KMS-11 (cell line): ENCODE measurements around the gene ZNF502.
"Not testable (repeated sequence)": the region's sequence is repeated elsewhere in the genome, so short reads cannot be mapped to it uniquely, and the experiment has no call there.

ENCODE experiments used
- H2AFZ ChIP-seq: fragments of 200-600 bp; sonication (generic); 2 replicates; pipeline ENCODE4 v1.6.1; 2016; ENCODE audit warnings: antibody characterized with exemption, mixed run types, low read depth
- H3K27ac ChIP-seq: fragments of 200-600 bp; sonication (generic); 2 replicates; pipeline ENCODE4 v1.6.1; 2016; ENCODE audit warnings: mild to moderate bottlenecking, mixed run types
- H3K27me3 ChIP-seq: fragments of 200-600 bp; sonication (generic); 2 replicates; pipeline ENCODE4 v1.6.1; 2017; ENCODE audit warnings: mild to moderate bottlenecking, low read depth, mixed run types, moderate library complexity; ENCODE audit not compliant: insufficient read depth
- H3K36me3 ChIP-seq: fragments of 200-600 bp; sonication (generic); 2 replicates; pipeline ENCODE4 v1.6.1; 2017; ENCODE audit warnings: mild to moderate bottlenecking, mixed run types; ENCODE audit not compliant: insufficient read depth
- H3K4me1 ChIP-seq: fragments of 200-600 bp; sonication (generic); 2 replicates; pipeline ENCODE4 v1.6.1; 2016; ENCODE audit warnings: mild to moderate bottlenecking, low read depth, mixed run types; ENCODE audit not compliant: poor library complexity, severe bottlenecking
- H3K4me2 ChIP-seq: fragments of 200-600 bp; sonication (generic); 2 replicates; pipeline ENCODE4 v1.7.0; 2016; ENCODE audit warnings: mild to moderate bottlenecking, mixed run types
- H3K4me3 ChIP-seq: fragments of 200-600 bp; sonication (generic); IDR thresholded peaks from 2 replicates; pipeline ENCODE4 v1.6.1; 2017; ENCODE audit warnings: low read depth, low read length, mixed read lengths; ENCODE audit not compliant: insufficient read depth
- H3K79me2 ChIP-seq: fragments of 200-600 bp; sonication (generic); 2 replicates; pipeline ENCODE4 v1.6.1; 2016; ENCODE audit warnings: low read depth, mixed run types; ENCODE audit not compliant: insufficient read depth
- H3K9ac ChIP-seq: fragments of 200-600 bp; sonication (generic); 2 replicates; pipeline ENCODE4 v1.6.1; 2016; ENCODE audit warnings: mild to moderate bottlenecking, mixed run types
- H4K20me1 ChIP-seq: fragments of 200-600 bp; sonication (generic); 2 replicates; pipeline ENCODE4 v1.6.1; 2016; ENCODE audit warnings: mild to moderate bottlenecking, mixed run types; ENCODE audit not compliant: insufficient read depth
- TF ChIP-seq, protein P1 (sequence below): fragments of 200-600 bp; sonication (generic); conservative IDR thresholded peaks from 2 replicates; pipeline ENCODE4 v1.6.1; 2017; ENCODE audit warnings: low read depth, mild to moderate bottlenecking, antibody characterized with exemption, low read length, moderate library complexity, mixed read lengths

Gene ZNF502

DNA sequence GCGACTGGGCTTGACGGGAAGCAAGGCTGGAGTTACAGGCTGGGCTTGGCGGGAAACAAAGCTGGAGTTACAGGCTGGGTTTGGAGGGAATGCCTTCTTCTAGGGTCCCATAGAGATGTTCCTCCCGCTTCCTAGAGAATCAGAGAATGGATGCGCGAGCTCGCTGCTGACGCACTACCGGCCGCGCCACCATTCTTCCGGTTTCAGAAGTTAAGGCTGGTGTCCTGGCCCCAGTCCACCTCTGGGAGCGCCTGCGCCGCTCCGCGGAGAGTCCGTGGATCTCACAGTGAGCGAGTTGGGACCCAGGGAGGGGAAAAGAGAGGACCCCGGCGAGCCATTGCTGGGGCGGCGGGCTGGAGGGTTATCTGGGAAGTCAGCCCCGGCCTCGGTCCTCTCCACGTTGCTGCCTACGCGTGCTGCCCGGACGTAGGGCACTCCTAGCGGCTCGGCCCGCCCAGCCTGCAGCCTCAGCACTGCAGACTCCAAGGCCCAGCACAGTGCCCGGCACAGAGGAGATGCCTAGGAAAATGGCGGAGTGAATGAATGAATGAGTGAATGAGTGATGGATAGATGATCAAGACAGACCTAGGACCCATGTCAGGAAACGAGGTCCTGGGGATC lies at the start of gene ZNF502:
TSS of gene ZNF502 (plus strand) at position 206 of the 621 bp plus-strand sequence. CDS start 7,602 bp downstream, outside the sequence.
- Histone ChIP-seq H3K4me3 (no peak within 1 kb of the TSS), H2AFZ (no peak within 1 kb of the TSS), H4K20me1 (no peaks in the 10 kb centered on the region), H3K27ac (no peak within 1 kb of the TSS), H3K36me3 (no peaks in the 10 kb centered on the region), H3K4me1 (no peaks in the 10 kb centered on the region), H3K9ac (no peak within 1 kb of the TSS), H3K27me3 (no peaks in the 10 kb centered on the region), H3K79me2 (no peaks in the 10 kb centered on the region), H3K4me2 (no peak within 1 kb of the TSS)
- TF ChIP-seq, protein P1, sequence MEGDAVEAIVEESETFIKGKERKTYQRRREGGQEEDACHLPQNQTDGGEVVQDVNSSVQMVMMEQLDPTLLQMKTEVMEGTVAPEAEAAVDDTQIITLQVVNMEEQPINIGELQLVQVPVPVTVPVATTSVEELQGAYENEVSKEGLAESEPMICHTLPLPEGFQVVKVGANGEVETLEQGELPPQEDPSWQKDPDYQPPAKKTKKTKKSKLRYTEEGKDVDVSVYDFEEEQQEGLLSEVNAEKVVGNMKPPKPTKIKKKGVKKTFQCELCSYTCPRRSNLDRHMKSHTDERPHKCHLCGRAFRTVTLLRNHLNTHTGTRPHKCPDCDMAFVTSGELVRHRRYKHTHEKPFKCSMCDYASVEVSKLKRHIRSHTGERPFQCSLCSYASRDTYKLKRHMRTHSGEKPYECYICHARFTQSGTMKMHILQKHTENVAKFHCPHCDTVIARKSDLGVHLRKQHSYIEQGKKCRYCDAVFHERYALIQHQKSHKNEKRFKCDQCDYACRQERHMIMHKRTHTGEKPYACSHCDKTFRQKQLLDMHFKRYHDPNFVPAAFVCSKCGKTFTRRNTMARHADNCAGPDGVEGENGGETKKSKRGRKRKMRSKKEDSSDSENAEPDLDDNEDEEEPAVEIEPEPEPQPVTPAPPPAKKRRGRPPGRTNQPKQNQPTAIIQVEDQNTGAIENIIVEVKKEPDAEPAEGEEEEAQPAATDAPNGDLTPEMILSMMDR: no peak

DNA sequence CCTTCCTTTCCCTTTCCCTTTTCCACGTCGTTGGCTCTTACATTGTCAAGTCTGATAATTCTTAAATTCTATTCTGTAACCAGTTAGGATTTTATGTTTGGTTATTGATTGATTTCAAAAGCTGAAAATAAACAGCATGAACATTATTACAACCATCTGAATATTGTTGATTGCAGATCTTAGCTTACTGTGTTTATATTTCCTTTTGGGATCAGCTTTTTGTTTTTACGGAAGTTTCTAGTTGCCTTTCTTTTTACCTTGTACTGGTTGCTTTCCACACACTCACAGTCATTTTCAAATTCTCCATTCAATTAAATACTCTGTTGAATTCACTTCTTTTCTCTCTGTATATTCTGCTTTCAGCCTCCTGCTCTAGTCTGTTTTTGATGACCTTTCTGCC lies 47.3 kb upstream of the ZNF502 start:
- no peak overlapping the region for H3K9ac ChIP-seq
- H3K27me3 ChIP-seq: no peaks in the 10 kb centered on the region
- no peak overlapping the region for H2AFZ ChIP-seq
- H3K4me1 ChIP-seq: no peaks in the 10 kb centered on the region
- H3K36me3 ChIP-seq: no peaks in the 10 kb centered on the region
- no peak overlapping the region for H3K4me3 ChIP-seq
- H3K27ac ChIP-seq: no peak overlapping the region
- TF ChIP-seq, protein P1: no peak
- H3K79me2 ChIP-seq: no peaks in the 10 kb centered on the region
- no peak overlapping the region for H3K4me2 ChIP-seq
- no peaks in the 10 kb centered on the region for H4K20me1 ChIP-seq

DNA sequence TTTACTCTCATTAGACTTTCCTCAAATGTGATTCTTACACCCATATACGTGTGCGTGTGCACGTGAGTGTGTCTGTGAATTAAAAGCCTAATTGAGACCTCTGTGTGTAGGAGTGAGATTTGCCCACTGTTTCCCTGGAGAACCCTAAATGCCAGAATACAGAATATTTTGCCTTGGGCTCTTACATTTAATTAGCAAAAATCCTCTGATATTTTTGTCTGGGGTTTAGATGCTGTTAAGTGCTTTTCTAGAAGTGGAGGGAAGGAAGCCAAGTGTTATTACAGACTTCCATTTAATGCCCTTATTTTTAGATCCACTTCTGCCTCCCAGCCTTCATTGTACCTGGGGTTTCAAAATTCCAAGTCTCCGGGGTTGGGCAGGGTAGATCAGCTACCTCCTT lies 46.1 kb upstream of the ZNF502 start:
- TF ChIP-seq, protein P1: no peak
- Histone ChIP-seq H3K36me3 (no peaks in the 10 kb centered on the region), H3K4me2 (no peak overlapping the region), H2AFZ (no peak overlapping the region), H3K27me3 (no peaks in the 10 kb centered on the region), H3K4me1 (no peaks in the 10 kb centered on the region), H3K79me2 (no peaks in the 10 kb centered on the region), H3K9ac (no peak overlapping the region), H3K4me3 (no peak overlapping the region), H3K27ac (no peak overlapping the region), H4K20me1 (no peaks in the 10 kb centered on the region)

DNA sequence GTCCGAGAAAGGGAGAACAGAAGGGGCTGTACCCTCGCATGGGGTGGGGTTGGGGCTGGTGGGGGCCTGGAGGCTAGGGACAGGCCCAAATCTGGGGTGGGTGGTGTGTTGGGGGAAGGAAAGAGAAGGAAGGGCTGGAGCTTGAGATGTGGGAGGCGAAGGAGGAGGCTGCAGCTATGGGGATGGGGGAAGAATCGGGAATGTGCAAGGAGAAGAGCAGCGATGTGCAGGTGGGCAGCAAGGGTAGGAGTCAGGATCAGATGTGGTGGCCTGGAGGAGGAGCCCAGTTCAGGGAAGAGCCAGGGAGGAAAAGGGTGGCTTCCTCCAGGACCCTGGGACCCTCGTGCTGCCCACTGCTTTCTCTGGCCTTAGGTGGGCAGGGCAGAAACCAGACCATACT lies 42.7 kb upstream of the ZNF502 start:
- Histone ChIP-seq H4K20me1 (no peaks in the 10 kb centered on the region), H3K4me3 (no peak overlapping the region), H3K36me3 (no peaks in the 10 kb centered on the region), H2AFZ (no peak overlapping the region), H3K27me3 (no peaks in the 10 kb centered on the region), H3K4me1 (no peaks in the 10 kb centered on the region), H3K79me2 (no peaks in the 10 kb centered on the region), H3K4me2 (no peak overlapping the region), H3K9ac (no peak overlapping the region), H3K27ac (no peak overlapping the region)
- TF ChIP-seq, protein P1: no peak

DNA sequence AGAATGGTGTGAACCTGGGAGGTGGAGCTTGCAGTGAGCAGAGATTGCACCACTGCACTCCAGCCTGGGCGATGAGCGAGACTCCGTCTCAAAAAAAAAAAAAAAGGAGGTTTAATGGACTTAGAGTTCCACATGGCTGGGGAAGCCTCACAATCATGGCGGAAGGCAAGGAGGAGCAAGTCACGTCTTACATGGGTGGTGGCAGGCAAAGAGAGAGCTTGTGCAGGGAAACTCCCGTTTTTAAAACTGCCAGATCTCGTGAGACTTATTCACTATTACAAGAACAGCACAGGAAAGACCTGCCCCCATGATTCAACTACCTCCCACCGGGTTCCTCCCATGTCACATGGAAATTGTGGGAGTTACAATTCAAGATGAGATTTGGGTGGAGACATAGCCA lies 39.0 kb upstream of the ZNF502 start:
- H3K79me2 ChIP-seq, H3K27me3 ChIP-seq, H3K36me3 ChIP-seq, H4K20me1 ChIP-seq, H3K4me3 ChIP-seq, H3K27ac ChIP-seq, H2AFZ ChIP-seq, H3K4me2 ChIP-seq, H3K4me1 ChIP-seq, H3K9ac ChIP-seq: not testable (repeated sequence)
